ENCODE data around the gene RIPK4. TPM values are rescaled to one million over a fixed set of nuclear protein-coding genes. Genes with fewer than 3 reads are reported as not detected.
A peak's percentile ranks its signal among the peaks of the same experiment; 100 is the strongest.

RIPK4 gene
- total RNA-seq, 1 donor from 2014 or later = 1.8 TPM

DNA sequence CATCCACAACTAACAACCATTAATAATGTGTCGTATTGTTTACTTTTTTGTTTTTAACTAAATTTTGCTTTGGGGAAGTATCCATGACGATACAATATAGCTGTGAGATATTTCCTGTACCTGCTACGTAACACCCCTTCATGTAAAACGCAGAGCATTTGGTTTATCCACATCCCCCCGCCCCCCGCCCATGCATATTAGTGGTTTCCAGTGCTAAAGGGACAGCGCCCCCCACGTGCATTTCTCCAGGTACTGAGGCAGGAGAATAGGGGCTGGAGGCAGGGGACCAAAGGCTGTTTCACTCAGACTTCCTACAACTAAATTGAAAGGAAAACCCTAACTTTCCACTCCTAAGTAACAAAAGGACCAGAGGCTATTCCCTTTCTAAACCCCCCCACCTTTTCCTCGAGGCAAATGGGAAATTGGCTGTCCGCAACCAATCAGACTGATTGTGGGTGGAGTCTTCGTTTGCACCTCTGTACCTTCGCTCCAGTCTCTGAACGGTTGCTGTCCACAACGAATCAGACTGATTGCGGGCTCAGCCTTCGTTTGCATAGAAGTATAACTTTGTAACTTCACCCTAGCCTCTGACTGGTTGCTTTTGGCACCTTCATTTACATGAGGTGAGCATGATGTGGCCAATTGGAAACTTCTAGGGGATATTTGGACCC is 12.2 kb upstream of the RIPK4 start:
- H3K27ac ChIP-seq (ENCODE audit: low read depth, low read length) = no peak overlapping the region
- no peak for DNase-seq (ENCODE audit: low read depth)
- no peaks in the 10 kb centered on the region for H3K36me3 ChIP-seq (ENCODE audit: insufficient read depth, low read length)
- H3K4me1 ChIP-seq (ENCODE audit: insufficient read depth, low read length) = peaks cover 6% of the 10 kb centered on the region
- no peak for FAIRE-seq
- TF ChIP-seq EZH2 (IDR thresholded peaks at IDR 0.05; ENCODE audit: insufficient read depth, low read length) = no peak
- no peak overlapping the region for H3K4me2 ChIP-seq (ENCODE audit: low read length)
- H3K27me3 ChIP-seq (ENCODE audit: insufficient read depth, low read length) = peaks cover 21% of the 10 kb centered on the region
- no peak overlapping the region for H2AFZ ChIP-seq (ENCODE audit: low read depth, low read length)
- Mint-ChIP-seq H3K27ac (ENCODE audit: unreplicated experiment) (no peak overlapping the region), H3K4me3 (ENCODE audit: unreplicated experiment) (no peak overlapping the region), H3K4me1 (ENCODE audit: low read depth, unreplicated experiment) (peaks cover 6% of the 10 kb centered on the region), H3K36me3 (ENCODE audit: low read depth, unreplicated experiment) (no peaks in the 10 kb centered on the region), H3K9me3 (ENCODE audit: unreplicated experiment) (peaks cover 2% of the 10 kb centered on the region), H3K27me3 (ENCODE audit: low read depth, unreplicated experiment) (peaks cover 35% of the 10 kb centered on the region)
- no peak overlapping the region for H3K9ac ChIP-seq (ENCODE audit: low read length)
- no peak overlapping the region for H3K4me3 ChIP-seq (ENCODE audit: insufficient read depth, low read depth, low read length)
- no peaks in the 10 kb centered on the region for H3K79me2 ChIP-seq (ENCODE audit: insufficient read depth, low read length)
- H4K20me1 ChIP-seq (ENCODE audit: insufficient read depth, low read length) = no peaks in the 10 kb centered on the region
- H3K9me3 ChIP-seq (ENCODE audit: insufficient read depth, low read depth, low read length) = no peaks in the 10 kb centered on the region

DNA sequence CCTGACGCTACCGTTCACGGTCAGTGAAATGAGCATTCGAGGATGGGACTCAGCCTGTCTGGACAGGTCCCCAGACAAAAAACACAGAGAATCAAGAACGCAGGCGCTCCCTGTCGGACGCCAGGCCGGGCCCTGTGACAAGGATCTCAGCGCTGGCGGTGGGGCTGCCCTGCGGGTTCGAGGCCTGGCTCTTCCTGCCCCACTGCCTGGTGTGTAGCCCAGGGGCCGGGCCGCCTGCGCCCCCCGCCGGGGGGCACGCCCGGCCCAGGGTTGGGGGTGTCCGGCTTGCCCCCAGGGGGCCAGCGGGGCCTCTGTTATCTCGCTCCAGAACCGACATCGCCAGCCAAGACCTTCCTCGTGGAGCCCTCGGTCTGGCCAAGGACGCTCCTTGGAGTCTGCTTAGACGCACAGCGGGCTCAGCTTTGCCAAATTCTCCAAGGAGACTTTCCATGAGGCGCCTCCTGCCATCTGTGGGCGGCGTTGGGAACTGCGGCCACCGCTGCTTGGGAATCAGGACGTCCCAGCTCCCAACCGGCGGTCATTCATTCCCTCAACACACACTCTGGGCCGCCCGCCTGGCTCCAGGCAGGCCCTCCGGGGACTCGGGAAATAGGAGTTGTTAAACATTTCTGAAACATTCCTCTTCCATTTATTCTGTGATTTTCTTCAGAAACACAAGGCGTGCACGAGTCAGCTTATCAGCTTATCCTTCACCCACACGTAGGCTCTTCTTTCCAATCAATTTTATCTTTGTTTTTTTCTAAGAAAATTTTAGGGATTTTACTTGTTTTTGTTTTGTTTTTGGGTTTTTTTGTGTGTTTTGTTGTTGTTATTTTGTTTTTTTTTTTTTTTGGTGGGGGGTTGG is 11.3 kb upstream of the RIPK4 start:
- Histone ChIP-seq H3K27ac (ENCODE audit: low read depth, low read length) (no peak overlapping the region), H3K9me3 (ENCODE audit: insufficient read depth, low read depth, low read length) (no peaks in the 10 kb centered on the region), H4K20me1 (ENCODE audit: insufficient read depth, low read length) (no peaks in the 10 kb centered on the region), H3K36me3 (ENCODE audit: insufficient read depth, low read length) (no peaks in the 10 kb centered on the region), H3K9ac (ENCODE audit: low read length) (no peak overlapping the region), H3K27me3 (ENCODE audit: insufficient read depth, low read length) (peaks cover 27% of the 10 kb centered on the region), H2AFZ (ENCODE audit: low read depth, low read length) (peak overlapping the region; percentile 13), H3K4me3 (ENCODE audit: insufficient read depth, low read depth, low read length) (no peak overlapping the region), H3K4me2 (ENCODE audit: low read length) (peak overlapping the region; percentile 64), H3K79me2 (ENCODE audit: insufficient read depth, low read length) (no peaks in the 10 kb centered on the region), H3K4me1 (ENCODE audit: insufficient read depth, low read length) (peaks cover 6% of the 10 kb centered on the region)
- DNase-seq (ENCODE audit: low read depth) (peak; percentile 71), FAIRE-seq (no peak)
- peaks cover 2% of the 10 kb centered on the region for H3K9me3 Mint-ChIP-seq (ENCODE audit: unreplicated experiment)
- no peak for TF ChIP-seq EZH2 (IDR thresholded peaks at IDR 0.05; ENCODE audit: insufficient read depth, low read length)
- TF ChIP-seq, protein P1, sequence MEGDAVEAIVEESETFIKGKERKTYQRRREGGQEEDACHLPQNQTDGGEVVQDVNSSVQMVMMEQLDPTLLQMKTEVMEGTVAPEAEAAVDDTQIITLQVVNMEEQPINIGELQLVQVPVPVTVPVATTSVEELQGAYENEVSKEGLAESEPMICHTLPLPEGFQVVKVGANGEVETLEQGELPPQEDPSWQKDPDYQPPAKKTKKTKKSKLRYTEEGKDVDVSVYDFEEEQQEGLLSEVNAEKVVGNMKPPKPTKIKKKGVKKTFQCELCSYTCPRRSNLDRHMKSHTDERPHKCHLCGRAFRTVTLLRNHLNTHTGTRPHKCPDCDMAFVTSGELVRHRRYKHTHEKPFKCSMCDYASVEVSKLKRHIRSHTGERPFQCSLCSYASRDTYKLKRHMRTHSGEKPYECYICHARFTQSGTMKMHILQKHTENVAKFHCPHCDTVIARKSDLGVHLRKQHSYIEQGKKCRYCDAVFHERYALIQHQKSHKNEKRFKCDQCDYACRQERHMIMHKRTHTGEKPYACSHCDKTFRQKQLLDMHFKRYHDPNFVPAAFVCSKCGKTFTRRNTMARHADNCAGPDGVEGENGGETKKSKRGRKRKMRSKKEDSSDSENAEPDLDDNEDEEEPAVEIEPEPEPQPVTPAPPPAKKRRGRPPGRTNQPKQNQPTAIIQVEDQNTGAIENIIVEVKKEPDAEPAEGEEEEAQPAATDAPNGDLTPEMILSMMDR (IDR thresholded peaks at IDR 0.05; ENCODE audit: insufficient read depth, low read depth, low read length) = peak; percentile 84
- H3K27ac Mint-ChIP-seq (ENCODE audit: unreplicated experiment) = no peak overlapping the region
- H3K27me3 Mint-ChIP-seq (ENCODE audit: low read depth, unreplicated experiment) = peaks cover 41% of the 10 kb centered on the region
- H3K4me1 Mint-ChIP-seq (ENCODE audit: low read depth, unreplicated experiment) = peaks cover 3% of the 10 kb centered on the region
- H3K4me3 Mint-ChIP-seq (ENCODE audit: unreplicated experiment) = no peak overlapping the region
- no peaks in the 10 kb centered on the region for H3K36me3 Mint-ChIP-seq (ENCODE audit: low read depth, unreplicated experiment)

DNA sequence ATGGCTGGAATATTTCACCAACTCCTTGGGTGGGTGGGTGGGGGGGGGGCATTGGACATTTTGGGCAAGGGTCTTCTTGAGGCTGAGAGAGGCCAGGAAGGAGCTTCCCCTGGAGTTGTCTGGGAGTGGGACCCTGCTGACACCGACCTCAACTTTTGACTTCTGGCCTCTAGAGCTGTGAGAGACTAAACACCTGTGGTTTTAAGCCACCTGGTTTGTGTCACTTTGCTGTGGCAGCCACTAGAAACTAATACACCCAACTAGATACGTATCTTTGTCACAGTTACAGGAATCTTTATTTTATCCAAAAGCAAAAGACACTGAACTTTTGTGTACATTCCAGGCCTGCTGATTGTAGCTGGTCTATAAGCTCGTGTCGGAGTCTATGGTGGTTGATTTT is 9.9 kb upstream of the RIPK4 start:
- Mint-ChIP-seq H3K9me3 (ENCODE audit: unreplicated experiment) (peaks cover 2% of the 10 kb centered on the region), H3K27me3 (ENCODE audit: low read depth, unreplicated experiment) (peaks cover 54% of the 10 kb centered on the region), H3K4me3 (ENCODE audit: unreplicated experiment) (no peak overlapping the region), H3K4me1 (ENCODE audit: low read depth, unreplicated experiment) (peaks cover 3% of the 10 kb centered on the region), H3K27ac (ENCODE audit: unreplicated experiment) (no peak overlapping the region), H3K36me3 (ENCODE audit: low read depth, unreplicated experiment) (no peaks in the 10 kb centered on the region)
- no peaks in the 10 kb centered on the region for H3K36me3 ChIP-seq (ENCODE audit: insufficient read depth, low read length)
- no peaks in the 10 kb centered on the region for H3K9me3 ChIP-seq (ENCODE audit: insufficient read depth, low read depth, low read length)
- no peak overlapping the region for H3K27ac ChIP-seq (ENCODE audit: low read depth, low read length)
- FAIRE-seq (no peak), DNase-seq (ENCODE audit: low read depth) (no peak)
- peaks cover 6% of the 10 kb centered on the region for H3K4me1 ChIP-seq (ENCODE audit: insufficient read depth, low read length)
- H3K79me2 ChIP-seq (ENCODE audit: insufficient read depth, low read length) = no peaks in the 10 kb centered on the region
- no peak for TF ChIP-seq EZH2 (IDR thresholded peaks at IDR 0.05; ENCODE audit: insufficient read depth, low read length)
- TF ChIP-seq, protein P1 (IDR thresholded peaks at IDR 0.05; ENCODE audit: insufficient read depth, low read depth, low read length) = no peak
- H3K9ac ChIP-seq (ENCODE audit: low read length) = no peak overlapping the region
- H3K4me2 ChIP-seq (ENCODE audit: low read length) = no peak overlapping the region
- no peaks in the 10 kb centered on the region for H4K20me1 ChIP-seq (ENCODE audit: insufficient read depth, low read length)
- H3K27me3 ChIP-seq (ENCODE audit: insufficient read depth, low read length) = peaks cover 34% of the 10 kb centered on the region
- no peak overlapping the region for H3K4me3 ChIP-seq (ENCODE audit: insufficient read depth, low read depth, low read length)
- H2AFZ ChIP-seq (ENCODE audit: low read depth, low read length) = no peak overlapping the region
